ENCODE results near the gene PARP9.

- TF ChIP-seq, protein P1, sequence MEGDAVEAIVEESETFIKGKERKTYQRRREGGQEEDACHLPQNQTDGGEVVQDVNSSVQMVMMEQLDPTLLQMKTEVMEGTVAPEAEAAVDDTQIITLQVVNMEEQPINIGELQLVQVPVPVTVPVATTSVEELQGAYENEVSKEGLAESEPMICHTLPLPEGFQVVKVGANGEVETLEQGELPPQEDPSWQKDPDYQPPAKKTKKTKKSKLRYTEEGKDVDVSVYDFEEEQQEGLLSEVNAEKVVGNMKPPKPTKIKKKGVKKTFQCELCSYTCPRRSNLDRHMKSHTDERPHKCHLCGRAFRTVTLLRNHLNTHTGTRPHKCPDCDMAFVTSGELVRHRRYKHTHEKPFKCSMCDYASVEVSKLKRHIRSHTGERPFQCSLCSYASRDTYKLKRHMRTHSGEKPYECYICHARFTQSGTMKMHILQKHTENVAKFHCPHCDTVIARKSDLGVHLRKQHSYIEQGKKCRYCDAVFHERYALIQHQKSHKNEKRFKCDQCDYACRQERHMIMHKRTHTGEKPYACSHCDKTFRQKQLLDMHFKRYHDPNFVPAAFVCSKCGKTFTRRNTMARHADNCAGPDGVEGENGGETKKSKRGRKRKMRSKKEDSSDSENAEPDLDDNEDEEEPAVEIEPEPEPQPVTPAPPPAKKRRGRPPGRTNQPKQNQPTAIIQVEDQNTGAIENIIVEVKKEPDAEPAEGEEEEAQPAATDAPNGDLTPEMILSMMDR (IDR thresholded peaks at IDR 0.05): no peak
- no peak for TF ChIP-seq POLR2A (IDR thresholded peaks at IDR 0.05)
These were observed 66.7 kb downstream of the PARP9 start for GRCh38 chr3:122497425-122497824.
